RWPE2 (cell line): ENCODE results near the gene PTGR3.

ENCODE experiments used
- ATAC-seq: fragments of 200-7000 bp; cut with Tn5 transposase; 3 replicates; pipeline ENCODE4 v1.9.1; 2021; ENCODE audit warnings: low read depth
- DNase-seq: peaks from one replicate; pipeline ENCODE4 v3.0.0-alpha.2; 2020; ENCODE audit warnings: low spot score
- H3K27ac ChIP-seq: fragments of 450-650 bp; 2 replicates; pipeline ENCODE4 v1.5.1; 2017; ENCODE audit warnings: mild to moderate bottlenecking; ENCODE audit not compliant: poor library complexity, severe bottlenecking
- H3K27me3 ChIP-seq: fragments of 250-450 bp; sonication (Bioruptor Pico); 2 replicates; pipeline ENCODE4 v1.5.1; 2021; ENCODE audit warnings: mild to moderate bottlenecking, moderate library complexity; ENCODE audit not compliant: insufficient read depth, poor library complexity, severe bottlenecking
- H3K36me3 ChIP-seq: fragments of 250-450 bp; sonication (Bioruptor Pico); 2 replicates; pipeline ENCODE4 v1.5.1; 2020; ENCODE audit warnings: low read depth, mild to moderate bottlenecking, moderate library complexity
- H3K4me1 ChIP-seq: fragments of 250-450 bp; sonication (Bioruptor Pico); 2 replicates; pipeline ENCODE4 v1.5.1; 2021; ENCODE audit warnings: mild to moderate bottlenecking, moderate library complexity; ENCODE audit not compliant: insufficient read depth, poor library complexity, severe bottlenecking
- H3K4me3 ChIP-seq: fragments of 250-450 bp; sonication (Bioruptor Pico); 2 replicates; pipeline ENCODE4 v1.5.1; 2021; ENCODE audit warnings: mild to moderate bottlenecking, moderate library complexity; ENCODE audit not compliant: severe bottlenecking
- H3K9me3 ChIP-seq: fragments of 250-450 bp; sonication (Bioruptor Pico); 2 replicates; pipeline ENCODE4 v1.5.1; 2021; ENCODE audit warnings: mild to moderate bottlenecking, moderate library complexity; ENCODE audit not compliant: severe bottlenecking
- CTCF ChIP-seq: fragments of 450-650 bp; IDR thresholded peaks from one replicate; pipeline ENCODE4 v1.5.1; 2017; ENCODE audit warnings: mild to moderate bottlenecking, moderate library complexity; ENCODE audit not compliant: poor library complexity, severe bottlenecking

The PTGR3 gene

GRCh38 chr18:75216212-75216910 is 7.4 kb upstream of the PTGR3 start:
- DNase-seq (no peak), ATAC-seq (no peak)
- Histone ChIP-seq H3K36me3 (no peaks in the 10 kb centered on the region), H3K27me3 (no peaks in the 10 kb centered on the region), H3K9me3 (no peaks in the 10 kb centered on the region), H3K4me1 (peaks cover 18% of the 10 kb centered on the region), H3K4me3 (no peak overlapping the region), H3K27ac (no peak overlapping the region)
- no peak for TF ChIP-seq CTCF

DNA sequence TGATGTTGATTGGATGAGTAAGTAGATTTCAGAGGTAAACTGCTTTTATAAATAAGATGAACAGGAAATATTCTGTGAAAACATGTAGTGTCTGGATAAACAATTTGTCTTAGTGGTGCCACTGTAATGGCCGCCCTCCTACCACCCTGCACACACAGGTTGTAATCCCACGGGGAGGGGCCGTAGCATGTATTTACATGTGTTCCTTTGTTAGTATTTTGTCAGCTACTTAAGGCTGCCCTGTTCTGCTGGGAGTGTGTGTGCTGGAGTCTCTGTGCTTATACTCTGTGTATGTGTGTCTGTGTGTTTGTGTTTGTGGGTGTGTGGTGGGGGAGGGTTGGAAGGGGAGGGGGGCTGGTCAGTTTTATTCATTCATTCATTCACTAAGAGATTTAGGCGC is 6.7 kb upstream of the PTGR3 start:
- peaks cover 17% of the 10 kb centered on the region for H3K4me1 ChIP-seq
- DNase-seq (no peak), ATAC-seq (no peak)
- no peaks in the 10 kb centered on the region for H3K36me3 ChIP-seq
- H3K27ac ChIP-seq, result no peak overlapping the region
- no peak overlapping the region for H3K4me3 ChIP-seq
- H3K9me3 ChIP-seq, result no peaks in the 10 kb centered on the region
- no peak for TF ChIP-seq CTCF
- no peaks in the 10 kb centered on the region for H3K27me3 ChIP-seq

- no peak for ATAC-seq
- no peak overlapping the region for H3K27ac ChIP-seq
- H3K4me1 ChIP-seq, result peaks cover 21% of the 10 kb centered on the region
Observed at GRCh38 chr18:75214766-75215510, 6.0 kb upstream of the PTGR3 start.

DNA sequence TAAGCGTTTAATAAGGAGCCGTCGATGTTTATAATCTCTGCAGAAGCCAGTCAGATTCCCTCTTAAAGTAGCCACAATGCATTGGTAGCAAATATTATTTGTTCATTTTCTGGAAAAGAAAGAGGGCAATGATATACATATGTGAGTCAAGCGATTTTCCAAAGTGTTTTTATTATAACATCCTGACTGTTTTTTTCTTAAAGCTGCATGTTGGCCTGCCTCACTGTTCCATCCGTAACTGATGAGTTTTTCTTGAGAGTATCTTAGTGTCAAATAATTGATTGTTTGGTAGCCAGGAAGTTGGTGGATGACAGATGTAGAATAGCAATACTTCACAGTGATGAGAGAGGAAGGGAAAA is 5.4 kb upstream of the PTGR3 start:
- Histone ChIP-seq H3K4me3 (no peak overlapping the region), H3K9me3 (no peaks in the 10 kb centered on the region), H3K27ac (no peak overlapping the region), H3K27me3 (no peaks in the 10 kb centered on the region), H3K36me3 (no peaks in the 10 kb centered on the region), H3K4me1 (peaks cover 21% of the 10 kb centered on the region)
- TF ChIP-seq CTCF, result no peak
- ATAC-seq (no peak), DNase-seq (no peak)

More at GRCh38 chr18:75214766-75215510, 6.0 kb upstream of the PTGR3 start:
- H3K4me3 ChIP-seq, result no peak overlapping the region
- H3K27me3 ChIP-seq, result no peaks in the 10 kb centered on the region
- TF ChIP-seq CTCF, result no peak
- DNase-seq, result no peak
- H3K36me3 ChIP-seq, result no peaks in the 10 kb centered on the region
- no peaks in the 10 kb centered on the region for H3K9me3 ChIP-seq
